ENCODE data around the gene RAB27B.

RAB27B gene

GRCh38 chr18:54883816-54884604 lies 55.7 kb downstream of the RAB27B start:
- Histone ChIP-seq H3K9me3 (ENCODE audit: low read length) (no peaks in the 10 kb centered on the region), H3K4me2 (ENCODE audit: low read length) (no peak overlapping the region), H3K4me1 (ENCODE audit: insufficient read depth, low read length, severe bottlenecking) (no peaks in the 10 kb centered on the region), H3K79me2 (ENCODE audit: insufficient read depth, low read length) (no peaks in the 10 kb centered on the region), H3K9ac (ENCODE audit: low read length) (no peak overlapping the region), H3K27ac (ENCODE audit: low read depth, low read length, poor library complexity, severe bottlenecking) (no peak overlapping the region), H4K20me1 (ENCODE audit: insufficient read depth, low read length) (no peaks in the 10 kb centered on the region), H3K27me3 (ENCODE audit: insufficient read depth, low read length) (no peaks in the 10 kb centered on the region), H3K9me2 (ENCODE audit: low read depth, low read length) (no peaks in the 10 kb centered on the region), H2AFZ (ENCODE audit: low read length) (no peak overlapping the region), H3K4me3 (ENCODE audit: low read depth, low read length, poor library complexity, severe bottlenecking) (no peak overlapping the region), H3F3A (ENCODE audit: insufficient read depth, low read length) (no peaks in the 10 kb centered on the region), H3K36me3 (ENCODE audit: insufficient read depth, low read length) (no peaks in the 10 kb centered on the region)
- no peak for TF ChIP-seq EZH2 (IDR thresholded peaks at IDR 0.05; ENCODE audit: borderline replicate concordance, low read length)
- TF ChIP-seq CTCF (IDR thresholded peaks at IDR 0.05; ENCODE audit: low read length), result no peak

GRCh38 chr18:54888378-54888777 lies 60.1 kb downstream of the RAB27B start:
- Histone ChIP-seq H3K79me2 (ENCODE audit: insufficient read depth, low read length) (no peaks in the 10 kb centered on the region), H3K4me1 (ENCODE audit: insufficient read depth, low read length, severe bottlenecking) (no peaks in the 10 kb centered on the region), H3K36me3 (ENCODE audit: insufficient read depth, low read length) (no peaks in the 10 kb centered on the region), H3K4me2 (ENCODE audit: low read length) (no peak overlapping the region), H3F3A (ENCODE audit: insufficient read depth, low read length) (no peaks in the 10 kb centered on the region), H3K4me3 (ENCODE audit: low read depth, low read length, poor library complexity, severe bottlenecking) (no peak overlapping the region), H4K20me1 (ENCODE audit: insufficient read depth, low read length) (no peaks in the 10 kb centered on the region), H3K9me3 (ENCODE audit: low read length) (no peaks in the 10 kb centered on the region), H3K27me3 (ENCODE audit: insufficient read depth, low read length) (no peaks in the 10 kb centered on the region), H2AFZ (ENCODE audit: low read length) (no peak overlapping the region), H3K9me2 (ENCODE audit: low read depth, low read length) (no peaks in the 10 kb centered on the region), H3K27ac (ENCODE audit: low read depth, low read length, poor library complexity, severe bottlenecking) (no peak overlapping the region), H3K9ac (ENCODE audit: low read length) (no peak overlapping the region)
- TF ChIP-seq CTCF (IDR thresholded peaks at IDR 0.05; ENCODE audit: low read length) (no peak), EZH2 (IDR thresholded peaks at IDR 0.05; ENCODE audit: borderline replicate concordance, low read length) (no peak)

GRCh38 chr18:54888933-54889332 lies 60.7 kb downstream of the RAB27B start:
- no peak overlapping the region for H3K4me3 ChIP-seq (ENCODE audit: low read depth, low read length, poor library complexity, severe bottlenecking)
- no peaks in the 10 kb centered on the region for H4K20me1 ChIP-seq (ENCODE audit: insufficient read depth, low read length)
- H3K4me2 ChIP-seq (ENCODE audit: low read length), result no peak overlapping the region
- H3K36me3 ChIP-seq (ENCODE audit: insufficient read depth, low read length), result no peaks in the 10 kb centered on the region
- H3K9me3 ChIP-seq (ENCODE audit: low read length), result no peaks in the 10 kb centered on the region
- no peaks in the 10 kb centered on the region for H3K27me3 ChIP-seq (ENCODE audit: insufficient read depth, low read length)
- TF ChIP-seq CTCF (IDR thresholded peaks at IDR 0.05; ENCODE audit: low read length) (no peak), EZH2 (IDR thresholded peaks at IDR 0.05; ENCODE audit: borderline replicate concordance, low read length) (no peak)
- no peaks in the 10 kb centered on the region for H3K79me2 ChIP-seq (ENCODE audit: insufficient read depth, low read length)
- no peaks in the 10 kb centered on the region for H3K9me2 ChIP-seq (ENCODE audit: low read depth, low read length)
- H3F3A ChIP-seq (ENCODE audit: insufficient read depth, low read length), result no peaks in the 10 kb centered on the region
- H3K9ac ChIP-seq (ENCODE audit: low read length), result no peak overlapping the region
- H3K4me1 ChIP-seq (ENCODE audit: insufficient read depth, low read length, severe bottlenecking), result no peaks in the 10 kb centered on the region
- no peak overlapping the region for H2AFZ ChIP-seq (ENCODE audit: low read length)
- no peak overlapping the region for H3K27ac ChIP-seq (ENCODE audit: low read depth, low read length, poor library complexity, severe bottlenecking)
